DOHH2 (cell line): ENCODE data around the gene MAST2.
"Not testable (repeated sequence)": the region's sequence is repeated elsewhere in the genome, so short reads cannot be mapped to it uniquely, and the experiment has no call there.

Experiments used
- H3F3A ChIP-seq: fragments of 200-600 bp; sonication (generic), shearing (Covaris generic); 2 replicates; pipeline ENCODE4 v1.6.0; 2016; ENCODE audit warnings: antibody characterized with exemption, mild to moderate bottlenecking; ENCODE audit not compliant: control insufficient read depth, insufficient read depth
- H3K27ac ChIP-seq: fragments of 200-600 bp; sonication (generic); 2 replicates; pipeline ENCODE4 v1.5.1; 2014; ENCODE audit warnings: low read depth, mild to moderate bottlenecking, low read length, moderate library complexity
- H3K27me3 ChIP-seq: fragments of 200-600 bp; sonication (generic); 2 replicates; pipeline ENCODE4 v1.6.1; 2014; ENCODE audit warnings: mild to moderate bottlenecking, low read length, mixed read lengths; ENCODE audit not compliant: control insufficient read depth
- H3K36me3 ChIP-seq: fragments of 200-600 bp; sonication (generic); 2 replicates; pipeline ENCODE4 v1.6.1; 2014; ENCODE audit warnings: mild to moderate bottlenecking, low read length, moderate library complexity, mixed read lengths; ENCODE audit not compliant: control insufficient read depth
- H3K4me1 ChIP-seq: fragments of 200-600 bp; sonication (generic); 2 replicates; pipeline ENCODE4 v1.6.1; 2014; ENCODE audit warnings: mild to moderate bottlenecking, low read length, mixed read lengths; ENCODE audit not compliant: control insufficient read depth
- H3K4me2 ChIP-seq: fragments of 200-600 bp; sonication (generic); 2 replicates; pipeline ENCODE4 v1.6.0; 2014; ENCODE audit warnings: mild to moderate bottlenecking, low read length, moderate library complexity
- H3K4me3 ChIP-seq: fragments of 200-600 bp; sonication (generic); 2 replicates; pipeline ENCODE4 v1.5.1; 2014; ENCODE audit warnings: mild to moderate bottlenecking, low read length, mixed read lengths
- H3K79me2 ChIP-seq: fragments of 200-600 bp; sonication (generic); 2 replicates; pipeline ENCODE4 v1.6.1; 2014; ENCODE audit warnings: mild to moderate bottlenecking, low read length, mixed read lengths; ENCODE audit not compliant: control insufficient read depth
- H3K9me2 ChIP-seq: fragments of 200-600 bp; sonication (generic); replicated peaks from 2 replicates; pipeline ENCODE4 v1.6.1; 2014; ENCODE audit warnings: mild to moderate bottlenecking, low read length, mixed read lengths; ENCODE audit not compliant: control insufficient read depth
- H3K9me3 ChIP-seq: fragments of 200-600 bp; sonication (generic); 2 replicates; pipeline ENCODE4 v1.6.1; 2014; ENCODE audit warnings: antibody characterized with exemption, low read length, mixed read lengths; ENCODE audit not compliant: control insufficient read depth, insufficient read depth
- H4K20me1 ChIP-seq: fragments of 200-600 bp; sonication (generic); 2 replicates; pipeline ENCODE4 v1.6.0; 2014; ENCODE audit warnings: low read depth, mild to moderate bottlenecking, antibody characterized with exemption, low read length, moderate library complexity; ENCODE audit not compliant: control insufficient read depth, insufficient read depth
- EZH2phosphoT487 ChIP-seq: fragments of 200-600 bp; sonication (generic); IDR thresholded peaks from 2 replicates; pipeline ENCODE4 v1.6.1; 2017; ENCODE audit warnings: borderline replicate concordance, mild to moderate bottlenecking, antibody characterized with exemption, low read length, moderate library complexity, mixed read lengths
- TF ChIP-seq, protein P1 (sequence below): fragments of 200-600 bp; sonication (generic); IDR thresholded peaks from one replicate; pipeline ENCODE4 v1.5.1; 2014; ENCODE audit warnings: antibody characterized with exemption, mild to moderate bottlenecking, low read depth, low read length; ENCODE audit not compliant: poor library complexity, severe bottlenecking

The MAST2 gene

DNA sequence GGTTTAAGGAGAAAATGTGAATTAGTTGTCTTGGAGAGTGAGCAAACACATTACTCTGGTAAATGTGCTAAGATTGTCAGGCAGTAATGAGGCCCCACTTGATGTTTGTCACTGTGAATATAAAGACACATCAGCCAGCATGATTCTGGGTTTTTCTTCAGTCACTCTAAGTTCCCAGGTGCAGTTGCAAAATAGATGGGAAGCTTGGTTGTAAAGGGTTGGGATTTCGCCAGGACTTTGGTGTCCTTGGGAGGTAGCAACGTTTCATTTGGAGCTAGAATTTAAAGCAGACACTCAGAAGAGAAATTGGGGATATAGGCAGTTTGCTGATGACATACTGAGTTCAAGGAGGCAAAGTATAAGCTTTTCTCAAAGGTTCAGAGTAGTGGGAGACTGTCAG lies 154.3 kb downstream of the MAST2 start:
- Histone ChIP-seq H3K4me1 (no peaks in the 10 kb centered on the region), H3K9me2 (no peaks in the 10 kb centered on the region), H3K27ac (no peak overlapping the region), H3K36me3 (peaks cover 56% of the 10 kb centered on the region), H4K20me1 (no peaks in the 10 kb centered on the region), H3F3A (peaks cover 2% of the 10 kb centered on the region; the same call in 1 of the 2 replicates), H3K4me3 (no peak overlapping the region), H3K27me3 (no peaks in the 10 kb centered on the region), H3K79me2 (peaks cover 64% of the 10 kb centered on the region), H3K9me3 (peaks cover 4% of the 10 kb centered on the region; the same call in 1 of the 2 replicates), H3K4me2 (no peak overlapping the region)
- no peak for TF ChIP-seq EZH2phosphoT487
- TF ChIP-seq, protein P1, sequence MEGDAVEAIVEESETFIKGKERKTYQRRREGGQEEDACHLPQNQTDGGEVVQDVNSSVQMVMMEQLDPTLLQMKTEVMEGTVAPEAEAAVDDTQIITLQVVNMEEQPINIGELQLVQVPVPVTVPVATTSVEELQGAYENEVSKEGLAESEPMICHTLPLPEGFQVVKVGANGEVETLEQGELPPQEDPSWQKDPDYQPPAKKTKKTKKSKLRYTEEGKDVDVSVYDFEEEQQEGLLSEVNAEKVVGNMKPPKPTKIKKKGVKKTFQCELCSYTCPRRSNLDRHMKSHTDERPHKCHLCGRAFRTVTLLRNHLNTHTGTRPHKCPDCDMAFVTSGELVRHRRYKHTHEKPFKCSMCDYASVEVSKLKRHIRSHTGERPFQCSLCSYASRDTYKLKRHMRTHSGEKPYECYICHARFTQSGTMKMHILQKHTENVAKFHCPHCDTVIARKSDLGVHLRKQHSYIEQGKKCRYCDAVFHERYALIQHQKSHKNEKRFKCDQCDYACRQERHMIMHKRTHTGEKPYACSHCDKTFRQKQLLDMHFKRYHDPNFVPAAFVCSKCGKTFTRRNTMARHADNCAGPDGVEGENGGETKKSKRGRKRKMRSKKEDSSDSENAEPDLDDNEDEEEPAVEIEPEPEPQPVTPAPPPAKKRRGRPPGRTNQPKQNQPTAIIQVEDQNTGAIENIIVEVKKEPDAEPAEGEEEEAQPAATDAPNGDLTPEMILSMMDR = no peak

DNA sequence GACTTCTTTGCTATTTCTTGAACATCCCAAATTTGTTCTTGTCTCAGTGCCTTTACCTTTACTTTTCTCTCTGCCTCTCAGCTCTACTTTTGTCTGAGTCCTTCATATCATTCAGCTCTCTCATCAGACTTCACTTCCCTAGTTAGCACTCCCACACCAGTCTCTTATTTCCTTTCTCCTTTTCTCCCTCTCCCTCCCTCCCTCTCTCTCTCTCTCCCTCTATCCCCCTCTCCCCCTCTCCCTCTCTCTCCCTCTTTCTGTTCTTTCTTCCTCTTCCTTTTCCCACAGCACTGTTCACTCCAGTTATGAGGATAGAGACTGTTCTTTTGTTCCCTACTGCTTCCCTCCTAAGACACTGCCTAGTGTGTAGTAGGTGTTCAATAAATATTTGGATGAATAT lies 154.9 kb downstream of the MAST2 start:
- peaks cover 52% of the 10 kb centered on the region for H3K36me3 ChIP-seq
- H3K4me3 ChIP-seq = no peak overlapping the region
- no peaks in the 10 kb centered on the region for H3K9me2 ChIP-seq
- H4K20me1 ChIP-seq = no peaks in the 10 kb centered on the region
- no peak overlapping the region for H3K27ac ChIP-seq
- no peak overlapping the region for H3K4me2 ChIP-seq
- H3K79me2 ChIP-seq = peaks cover 60% of the 10 kb centered on the region
- TF ChIP-seq, protein P1 = no peak
- no peak for TF ChIP-seq EZH2phosphoT487
- no peaks in the 10 kb centered on the region for H3K27me3 ChIP-seq
- no peaks in the 10 kb centered on the region for H3F3A ChIP-seq
- H3K4me1 ChIP-seq = no peaks in the 10 kb centered on the region
- peaks cover 4% of the 10 kb centered on the region; the same call in 1 of the 2 replicates for H3K9me3 ChIP-seq

- H3F3A ChIP-seq = no peaks in the 10 kb centered on the region
- H3K9me2 ChIP-seq = no peaks in the 10 kb centered on the region
- no peak overlapping the region for H3K27ac ChIP-seq
- peaks cover 57% of the 10 kb centered on the region for H3K79me2 ChIP-seq
- H3K9me3 ChIP-seq = peaks cover 4% of the 10 kb centered on the region; the same call in 1 of the 2 replicates
- H3K27me3 ChIP-seq = no peaks in the 10 kb centered on the region
- H4K20me1 ChIP-seq = no peaks in the 10 kb centered on the region
- TF ChIP-seq EZH2phosphoT487 = no peak
- TF ChIP-seq, protein P1 = no peak
- no peak overlapping the region for H3K4me3 ChIP-seq
- H3K4me2 ChIP-seq = no peak overlapping the region
- no peaks in the 10 kb centered on the region for H3K4me1 ChIP-seq
- peaks cover 45% of the 10 kb centered on the region for H3K36me3 ChIP-seq
Measured at GRCh38 chr1:45960930-45961715, 157.7 kb downstream of the MAST2 start.

- not testable (repeated sequence) for H3K4me2 ChIP-seq, H4K20me1 ChIP-seq, H3K4me1 ChIP-seq, H3K9me3 ChIP-seq, H3K4me3 ChIP-seq, H3K27me3 ChIP-seq, H3K27ac ChIP-seq, H3K9me2 ChIP-seq, H3F3A ChIP-seq
- Histone ChIP-seq H3K79me2 (peaks cover 58% of the 10 kb centered on the region), H3K36me3 (peaks cover 40% of the 10 kb centered on the region)
Measured at GRCh38 chr1:45961936-45962335, 158.5 kb downstream of the MAST2 start.
